ENCODE results near the gene BSN.
"Not testable (repeated sequence)": the region's sequence is repeated elsewhere in the genome, so short reads cannot be mapped to it uniquely, and the experiment has no call there.

Gene BSN

GRCh38 chr3:49535971-49536874 is 18.1 kb upstream of the BSN start:
- no peak for DNase-seq

- DNase-seq: no peak
Measured at GRCh38 chr3:49536875-49537533, 17.3 kb upstream of the BSN start.

DNA sequence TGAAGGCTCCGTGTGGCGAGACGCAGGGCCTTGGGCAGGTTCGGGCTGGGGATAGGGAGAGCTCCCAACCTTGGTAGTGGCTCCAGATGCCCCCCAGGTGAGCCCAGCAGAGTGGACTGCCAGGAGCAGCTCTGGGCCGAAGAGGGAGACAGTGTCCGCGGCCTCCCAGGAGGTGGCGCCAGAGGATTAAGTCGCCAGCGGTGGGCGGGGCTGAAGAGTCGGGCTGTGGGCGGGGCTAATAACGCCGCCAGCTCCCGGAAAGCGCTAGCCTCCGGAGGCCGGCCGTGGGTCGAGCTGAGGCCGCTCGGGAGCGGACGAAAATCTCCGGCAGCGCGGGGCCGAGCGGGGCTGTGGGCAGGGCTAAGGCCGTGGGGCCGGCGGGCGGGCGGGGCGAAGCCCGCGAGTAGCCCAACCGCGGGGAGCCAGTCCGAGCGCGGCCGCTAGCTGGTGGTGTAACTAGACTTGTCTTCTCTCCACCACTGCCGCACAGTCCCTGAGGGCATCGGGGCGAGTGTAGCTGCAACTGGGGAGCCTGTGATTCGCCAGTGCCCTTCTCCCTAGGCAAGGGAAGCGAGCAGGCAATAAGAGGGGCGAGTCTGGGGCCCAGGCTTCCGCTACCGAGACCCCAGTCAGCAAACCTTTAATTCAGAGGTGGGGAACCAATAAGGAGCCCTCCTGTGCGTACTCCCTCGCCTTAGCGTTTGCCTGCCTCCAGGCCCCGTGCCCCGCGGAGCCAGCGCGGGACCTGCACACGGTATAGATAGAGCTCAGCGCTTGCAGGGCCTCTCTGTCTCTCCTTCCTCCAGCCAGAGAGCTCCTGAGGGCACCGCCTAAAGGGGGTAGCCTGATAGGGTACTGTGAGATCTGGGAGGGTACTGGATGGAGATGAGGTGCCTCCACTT is 14.4 kb upstream of the BSN start:
- DNase-seq: peak; percentile 44 to 96 (median 89)

DNA sequence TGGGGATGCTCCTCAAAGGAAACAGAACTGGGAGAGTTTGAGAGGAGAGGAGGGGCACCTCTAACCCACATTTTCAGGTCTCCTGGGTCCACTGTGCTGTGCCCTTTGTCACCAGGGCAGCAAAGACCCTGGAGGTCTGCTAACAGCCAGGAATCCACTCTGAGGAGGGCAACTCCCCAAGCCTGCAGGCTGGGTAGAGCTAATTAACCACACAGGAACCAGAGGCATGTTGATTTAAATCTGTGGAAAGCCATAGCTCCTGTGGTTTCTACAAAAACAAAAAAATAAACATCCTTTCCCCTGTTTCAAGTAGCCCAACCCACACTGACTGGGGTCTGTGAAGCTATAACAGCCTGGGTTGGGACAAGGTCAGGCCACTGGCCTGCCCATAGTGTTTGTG is 2.2 kb upstream of the BSN start:
- DNase-seq: no peak

- DNase-seq: no peak
Measured at GRCh38 chr3:49553324-49553691, 969 bp upstream of the BSN start.

GRCh38 chr3:49554633-49555265 is 472 bp downstream of the BSN start:
- DNase-seq: peak in 6 of 58 donors; percentile 41 to 65 (median 53)

DNA sequence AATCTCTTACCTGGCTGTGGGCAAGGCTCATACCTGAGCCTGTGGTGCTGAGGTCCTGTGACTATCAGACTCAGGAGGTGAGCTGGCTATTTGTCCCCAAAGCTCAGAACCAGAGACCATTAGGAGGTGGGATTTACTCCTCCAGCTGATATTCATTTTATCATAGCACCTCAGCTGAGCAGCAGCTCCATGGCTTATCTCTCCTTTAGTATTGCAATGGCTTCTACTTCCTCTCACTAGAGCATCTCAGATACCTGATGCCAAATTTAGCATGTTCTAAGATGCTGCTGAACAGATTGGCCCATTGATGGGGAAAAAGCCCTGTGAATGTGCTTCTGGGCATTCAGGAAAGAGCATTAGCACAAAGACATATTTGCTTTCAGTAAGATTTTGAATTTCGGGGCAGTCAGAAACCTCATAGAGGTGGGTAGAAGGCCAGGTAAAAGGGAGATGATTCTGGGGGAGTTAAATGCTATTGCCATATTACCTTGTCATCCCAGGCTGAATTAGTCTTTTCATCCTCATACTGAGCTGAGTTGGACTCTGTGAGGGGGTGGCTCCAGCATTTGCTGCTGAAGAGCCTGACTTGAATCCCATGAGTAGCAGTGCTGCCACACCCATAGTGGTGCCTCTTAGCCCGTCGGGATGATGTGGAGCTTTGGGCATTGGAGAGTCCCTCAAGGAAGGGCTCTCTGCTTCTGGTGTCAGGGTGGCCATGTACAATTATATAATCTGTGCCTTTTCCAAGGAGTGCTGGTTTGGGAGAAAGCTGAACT is 2.4 kb downstream of the BSN start:
- DNase-seq: peak in 1 of 58 donors; percentile 20

DNA sequence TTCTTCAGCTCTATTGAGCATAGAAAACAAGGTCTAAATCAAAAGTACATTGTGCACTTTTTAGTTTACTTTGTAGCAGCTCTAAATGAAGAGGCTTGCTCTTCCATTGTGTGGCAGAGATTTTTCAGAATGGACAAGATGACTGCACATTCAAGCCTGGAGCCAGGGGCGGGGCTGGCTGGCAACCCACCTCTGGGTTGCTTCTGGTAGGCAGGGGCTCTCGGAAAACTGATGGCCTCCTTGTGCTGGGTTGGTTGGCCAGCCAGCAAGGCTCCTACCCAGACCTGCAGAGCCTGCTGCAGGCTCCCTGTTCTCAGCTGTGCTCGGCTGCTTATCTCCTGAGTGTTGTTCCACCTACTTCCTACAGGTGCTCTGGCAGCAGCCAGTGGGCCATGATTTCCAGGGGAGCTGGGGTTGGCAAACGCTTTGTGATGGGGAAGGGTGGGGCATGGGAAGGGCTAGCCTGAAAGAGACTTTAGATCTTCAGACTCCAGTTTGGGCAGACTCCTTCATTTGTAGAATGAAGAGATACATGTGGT is 8.8 kb downstream of the BSN start:
- DNase-seq: no peak

- DNase-seq: no peak
Measured at GRCh38 chr3:49563766-49564165, 9.5 kb downstream of the BSN start.

DNA sequence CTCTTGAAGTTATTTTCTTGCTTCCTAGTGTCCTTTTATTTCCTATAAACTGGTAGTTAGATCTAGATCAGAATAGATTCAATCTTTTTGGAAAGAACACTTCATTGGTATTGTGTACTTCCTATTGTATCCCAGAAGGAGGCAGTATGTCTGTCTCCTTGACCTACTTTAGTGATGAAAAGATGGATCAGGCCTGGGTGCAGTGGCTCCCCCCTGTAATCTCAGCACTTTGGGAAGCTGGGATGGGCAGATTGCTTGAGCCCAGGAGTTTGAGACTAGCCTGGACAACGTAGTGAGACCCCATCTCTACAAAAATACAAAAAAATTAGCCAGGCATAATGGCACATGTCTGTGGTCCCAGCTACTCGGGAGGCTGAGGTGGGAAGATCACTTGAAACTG is 12.0 kb downstream of the BSN start:
- DNase-seq: no peak

DNA sequence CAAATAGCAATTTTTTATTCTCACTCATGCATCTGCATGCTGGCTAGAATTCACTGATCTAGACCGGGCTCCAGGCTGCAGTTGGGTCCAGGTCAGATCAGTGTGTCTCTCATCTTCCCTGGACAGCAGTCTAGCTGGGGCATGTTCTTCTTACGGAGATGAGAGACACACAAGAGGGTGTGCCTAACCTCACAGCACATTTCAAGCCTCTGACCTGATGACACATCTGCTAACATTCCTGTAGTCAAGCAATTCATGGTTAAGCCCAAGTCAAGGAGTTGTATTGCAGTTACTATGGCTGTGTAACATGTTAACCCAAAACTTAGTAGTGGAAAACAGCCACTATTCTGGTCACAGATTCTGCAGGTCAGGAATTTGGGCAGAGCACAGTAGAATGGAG is 13.1 kb downstream of the BSN start:
- DNase-seq: no peak

DNA sequence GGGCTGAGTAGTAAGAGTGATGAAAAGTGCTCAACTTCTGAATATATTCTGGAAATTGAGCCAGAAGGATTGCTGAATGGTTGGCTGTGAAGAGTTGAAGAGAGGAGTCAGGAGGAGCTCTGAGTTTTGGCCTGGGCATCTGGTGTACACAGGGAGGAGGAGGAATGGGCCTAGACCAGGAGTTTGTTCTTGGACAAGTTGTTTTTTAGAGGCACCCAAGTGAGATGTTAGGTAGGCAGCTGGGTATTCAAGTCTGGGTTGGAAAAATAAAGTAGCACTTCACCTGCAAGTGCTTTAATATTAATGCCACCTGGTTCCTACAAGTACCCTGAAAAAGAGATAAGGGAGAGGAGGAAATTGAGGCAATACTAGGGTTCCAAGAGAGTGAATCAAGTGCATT is 14.7 kb downstream of the BSN start:
- no peak for DNase-seq

GRCh38 chr3:49570028-49570654 is 15.9 kb downstream of the BSN start:
- DNase-seq: no peak

DNA sequence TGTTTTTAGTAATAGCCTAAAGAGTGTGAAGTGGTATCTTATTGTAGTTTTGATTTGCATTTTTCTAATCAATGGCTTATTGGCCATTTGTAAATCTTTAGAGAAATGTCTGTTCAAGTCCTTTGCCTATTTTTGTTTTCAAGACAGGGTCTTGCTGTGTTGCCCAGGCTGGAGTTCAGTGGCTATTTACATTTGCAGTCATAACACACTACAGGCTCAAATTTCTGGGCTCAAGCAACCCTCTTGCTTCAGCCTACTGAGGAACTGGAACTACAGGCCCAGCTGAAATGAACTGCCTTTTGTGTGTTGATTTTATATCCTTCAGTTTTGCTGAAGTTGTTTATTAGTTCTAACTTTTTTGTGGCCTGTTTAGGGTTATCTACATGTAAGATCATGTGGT is 27.9 kb downstream of the BSN start:
- DNase-seq: no peak

GRCh38 chr3:49585261-49585755 is 31.0 kb downstream of the BSN start:
- DNase-seq: not testable (repeated sequence)

GRCh38 chr3:49591615-49592014 is 37.3 kb downstream of the BSN start:
- DNase-seq: no peak

DNA sequence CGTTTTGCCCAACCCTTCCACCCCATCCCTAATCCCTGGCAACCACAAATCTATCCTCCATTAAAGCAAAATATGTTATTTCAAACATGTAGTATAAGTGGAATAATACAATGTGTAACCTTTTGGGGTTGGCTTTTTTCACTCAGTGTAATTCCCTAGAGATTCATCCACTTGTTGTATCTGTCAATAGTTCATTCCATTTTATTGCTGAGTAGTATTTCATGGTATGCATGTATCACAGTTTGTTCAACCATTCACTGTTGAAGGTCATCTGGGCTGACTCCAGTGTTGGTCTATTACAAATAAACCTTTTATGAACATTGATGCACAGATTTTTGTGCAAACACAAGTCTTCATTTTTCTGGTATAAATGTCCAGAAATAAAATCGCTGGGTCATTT is 38.8 kb downstream of the BSN start:
- DNase-seq: no peak

DNA sequence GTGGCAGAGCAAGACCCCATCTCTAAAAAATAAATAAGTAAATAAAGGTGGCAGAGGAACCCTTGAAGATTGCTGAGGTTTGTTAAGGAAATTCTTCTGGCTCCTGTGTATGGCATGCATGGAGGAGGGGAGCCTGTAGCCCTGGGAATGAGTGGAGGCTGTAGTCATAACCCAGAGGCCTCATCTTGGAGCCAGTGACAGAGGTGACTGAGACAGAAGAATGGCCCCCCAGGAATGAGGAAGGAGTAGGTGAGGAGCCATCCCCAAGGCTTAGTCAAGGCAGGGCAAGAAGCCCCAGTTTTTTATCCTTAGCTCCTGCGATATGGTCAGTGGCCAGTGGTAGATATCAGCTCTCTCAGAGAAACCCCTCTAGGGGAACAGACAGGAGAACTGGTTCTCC is 46.5 kb downstream of the BSN start:
- no peak for DNase-seq

- peak in 13 of 58 donors; percentile 7 to 67 (median 31) for DNase-seq
Measured at GRCh38 chr3:49601358-49602048, 47.2 kb downstream of the BSN start.
